Measurements from ENCODE around the gene SIVA1.

The SIVA1 gene

DNA sequence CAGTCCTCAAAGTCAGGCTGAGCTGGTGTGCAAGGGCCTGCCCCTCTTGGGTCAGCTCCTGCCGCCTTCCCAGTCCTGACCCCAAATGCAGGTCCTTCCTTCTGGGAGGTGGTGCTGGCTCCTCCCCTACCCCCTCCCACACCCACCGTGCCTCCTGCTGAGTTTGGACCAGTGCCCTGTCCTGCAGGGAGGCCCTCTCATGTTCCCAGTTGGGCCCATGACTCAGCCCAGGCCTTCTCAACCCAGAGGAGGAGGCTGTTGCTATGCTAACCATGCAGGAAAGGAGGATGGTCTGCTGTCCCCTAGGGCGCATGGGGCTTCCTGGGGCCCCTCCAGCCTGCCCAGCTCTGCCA lies 52.4 kb downstream of the SIVA1 start:
- no peak overlapping the region for H4K8ac ChIP-seq (ENCODE audit: low read depth, low read length)
- no peak overlapping the region for H3K4ac ChIP-seq (ENCODE audit: low read depth, low read length)
- H3K4me3 ChIP-seq (ENCODE audit: low read depth, low read length), result no peak overlapping the region
- H2BK5ac ChIP-seq (ENCODE audit: low read depth, low read length, poor library complexity), result no peak overlapping the region
- no peak overlapping the region for H3K27ac ChIP-seq (ENCODE audit: low read depth, low read length)
- DNase-seq, result no peak
- H3K4me2 ChIP-seq (ENCODE audit: low read length), result no peak overlapping the region
- H3K18ac ChIP-seq (ENCODE audit: low read length), result no peak overlapping the region
- H3K23ac ChIP-seq (ENCODE audit: low read length), result no peak overlapping the region
- H4K91ac ChIP-seq (ENCODE audit: low read depth, low read length), result no peak overlapping the region
- WGBS (ENCODE audit: extremely low coverage, insufficient coverage, insufficient read length), result no CpG with 5 or more reads among the region's 3 CpGs
- H3K36me3 ChIP-seq (ENCODE audit: control insufficient read depth in 1 of 2, insufficient read depth in 2 of 2, low read length in 2 of 2), result peaks cover 2 to 6% of the 10 kb centered on the region in 2 experiments
- no peak overlapping the region for H2AK5ac ChIP-seq (ENCODE audit: low read length)
- no peak overlapping the region for H2BK120ac ChIP-seq (ENCODE audit: insufficient read depth, low read length, poor library complexity)
- H3K9ac ChIP-seq (ENCODE audit: low read length), result no peak overlapping the region
- H3K79me1 ChIP-seq (ENCODE audit: low read length), result peaks cover 3% of the 10 kb centered on the region
- H3K9me3 ChIP-seq (ENCODE audit: insufficient read depth, low read depth, low read length), result peaks cover 1% of the 10 kb centered on the region
- H3K4me1 ChIP-seq (ENCODE audit: control insufficient read depth in 1 of 2, insufficient read depth in 2 of 2, low read length in 2 of 2), result peaks cover 5 to 8% of the 10 kb centered on the region in 2 experiments
- no peak overlapping the region for H2AFZ ChIP-seq (ENCODE audit: insufficient read depth, low read length, poor library complexity)
- peaks cover 3% of the 10 kb centered on the region for H3K79me2 ChIP-seq (ENCODE audit: control insufficient read depth, insufficient read depth, low read length, poor library complexity)
- no peak overlapping the region for H3K14ac ChIP-seq (ENCODE audit: low read length)
- H4K12ac ChIP-seq (ENCODE audit: low read depth, low read length), result no peak overlapping the region
- H3K27me3 ChIP-seq (ENCODE audit: insufficient read depth, low read length), result no peaks in the 10 kb centered on the region
- H2BK12ac ChIP-seq (ENCODE audit: low read length), result no peak overlapping the region

DNA sequence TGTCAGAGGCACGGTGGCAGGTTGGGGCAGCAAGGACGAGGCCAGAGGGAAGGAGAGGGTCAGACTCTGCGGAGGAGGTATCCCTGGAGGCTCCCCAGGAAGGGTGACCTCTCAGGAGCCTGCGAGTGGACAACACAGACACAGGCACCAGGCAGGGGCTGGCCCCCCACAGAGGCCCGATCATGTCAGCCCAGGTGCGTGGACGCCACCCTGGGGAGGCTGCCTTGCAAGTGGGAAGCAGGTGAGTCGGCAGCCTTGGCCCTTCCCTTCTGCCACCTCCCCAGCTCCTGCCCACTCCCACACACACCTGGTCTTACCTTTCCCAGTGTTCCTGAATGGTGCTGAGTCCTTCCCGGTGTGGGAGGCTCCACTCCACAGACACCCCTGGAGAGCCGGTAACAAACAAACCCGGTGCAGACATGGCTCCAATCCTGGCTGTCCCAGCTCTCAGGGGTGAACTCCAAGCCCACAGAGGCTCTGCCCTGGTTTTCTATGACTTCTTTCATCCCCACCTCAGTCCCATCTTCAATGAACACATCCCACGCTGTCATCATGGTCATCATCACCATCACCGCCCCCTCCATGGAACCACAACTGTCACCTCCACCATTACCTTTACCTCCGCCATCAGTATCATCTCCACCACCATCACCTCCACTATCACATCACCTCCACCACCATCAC lies 53.1 kb downstream of the SIVA1 start:
- Histone ChIP-seq H4K8ac (ENCODE audit: low read depth, low read length) (no peak overlapping the region), H3K9me3 (ENCODE audit: insufficient read depth, low read depth, low read length) (peaks cover 1% of the 10 kb centered on the region), H4K91ac (ENCODE audit: low read depth, low read length) (no peak overlapping the region), H3K4ac (ENCODE audit: low read depth, low read length) (no peak overlapping the region), H2BK12ac (ENCODE audit: low read length) (no peak overlapping the region), H3K4me2 (ENCODE audit: low read length) (no peak overlapping the region), H3K18ac (ENCODE audit: low read length) (no peak overlapping the region), H3K79me2 (ENCODE audit: control insufficient read depth, insufficient read depth, low read length, poor library complexity) (peaks cover under 1% of the 10 kb centered on the region), H2BK5ac (ENCODE audit: low read depth, low read length, poor library complexity) (no peak overlapping the region), H3K36me3 (ENCODE audit: control insufficient read depth in 1 of 2, insufficient read depth in 2 of 2, low read length in 2 of 2) (peaks cover 2 to 6% of the 10 kb centered on the region in 2 experiments), H3K79me1 (ENCODE audit: low read length) (peaks cover 1% of the 10 kb centered on the region), H3K4me3 (ENCODE audit: low read depth, low read length) (no peak overlapping the region), H3K23ac (ENCODE audit: low read length) (no peak overlapping the region), H3K27me3 (ENCODE audit: insufficient read depth, low read length) (no peaks in the 10 kb centered on the region), H3K14ac (ENCODE audit: low read length) (no peak overlapping the region), H3K4me1 (ENCODE audit: control insufficient read depth in 1 of 2, insufficient read depth in 2 of 2, low read length in 2 of 2) (peaks cover 5 to 7% of the 10 kb centered on the region in 2 experiments), H3K27ac (ENCODE audit: low read depth, low read length) (no peak overlapping the region), H4K12ac (ENCODE audit: low read depth, low read length) (no peak overlapping the region), H2BK120ac (ENCODE audit: insufficient read depth, low read length, poor library complexity) (no peak overlapping the region), H3K9ac (ENCODE audit: low read length) (no peak overlapping the region), H2AK5ac (ENCODE audit: low read length) (no peak overlapping the region), H2AFZ (ENCODE audit: insufficient read depth, low read length, poor library complexity) (no peak overlapping the region)
- no peak for DNase-seq
- WGBS (ENCODE audit: extremely low coverage, insufficient coverage, insufficient read length), result no CpG with 5 or more reads among the region's 14 CpGs

DNA sequence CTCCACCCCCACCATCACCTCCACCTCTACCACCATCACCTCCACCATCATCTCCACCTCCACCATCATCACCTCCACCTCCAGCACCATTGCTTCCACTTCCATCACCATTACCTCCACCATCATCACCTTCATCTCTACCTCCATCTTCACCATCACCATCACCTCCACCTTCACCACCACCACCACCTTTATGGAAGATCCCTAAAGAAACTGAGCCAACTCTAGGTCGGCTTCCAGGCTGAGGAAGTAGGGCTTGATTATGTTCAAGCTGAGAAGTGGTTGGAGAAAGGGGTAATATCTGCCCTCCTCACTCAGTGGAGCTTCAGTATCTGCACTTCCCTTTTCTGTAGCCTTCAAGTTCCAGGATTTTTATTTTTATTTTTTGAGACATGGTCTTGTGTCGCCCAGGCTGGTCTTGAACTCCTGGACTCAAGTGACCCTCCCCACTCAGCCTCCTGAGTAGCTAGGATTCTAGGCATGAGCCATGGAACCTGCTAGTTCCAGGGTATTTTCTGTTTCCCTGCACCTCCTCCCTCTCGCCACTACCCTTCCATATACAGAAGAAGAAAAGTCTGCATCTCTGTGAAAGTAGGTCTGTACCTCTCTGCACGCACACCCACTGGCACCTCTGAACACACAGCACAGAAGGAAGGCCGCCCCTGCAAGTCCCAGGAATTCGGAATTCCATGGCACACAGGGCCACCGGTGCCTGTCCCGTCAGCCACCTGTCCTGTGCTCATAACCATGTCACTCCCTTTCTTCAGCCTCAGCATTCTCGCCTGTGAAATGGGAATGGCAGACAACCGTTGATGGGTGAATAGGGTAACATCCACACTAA lies 53.9 kb downstream of the SIVA1 start:
- Histone ChIP-seq H2BK5ac (ENCODE audit: low read depth, low read length, poor library complexity) (no peak overlapping the region), H3K4me2 (ENCODE audit: low read length) (no peak overlapping the region), H3K4me3 (ENCODE audit: low read depth, low read length) (no peak overlapping the region), H3K4me1 (ENCODE audit: control insufficient read depth in 1 of 2, insufficient read depth in 2 of 2, low read length in 2 of 2) (no peaks in the 10 kb centered on the region), H4K12ac (ENCODE audit: low read depth, low read length) (no peak overlapping the region), H2BK120ac (ENCODE audit: insufficient read depth, low read length, poor library complexity) (no peak overlapping the region), H3K14ac (ENCODE audit: low read length) (no peak overlapping the region), H3K27ac (ENCODE audit: low read depth, low read length) (no peak overlapping the region), H2BK12ac (ENCODE audit: low read length) (no peak overlapping the region), H3K27me3 (ENCODE audit: insufficient read depth, low read length) (no peaks in the 10 kb centered on the region), H3K9ac (ENCODE audit: low read length) (no peak overlapping the region), H3K9me3 (ENCODE audit: insufficient read depth, low read depth, low read length) (peaks cover 1% of the 10 kb centered on the region), H3K36me3 (ENCODE audit: control insufficient read depth in 1 of 2, insufficient read depth in 2 of 2, low read length in 2 of 2) (peaks cover 0 to 6% of the 10 kb centered on the region in 2 experiments), H3K18ac (ENCODE audit: low read length) (no peak overlapping the region), H3K4ac (ENCODE audit: low read depth, low read length) (no peak overlapping the region), H4K8ac (ENCODE audit: low read depth, low read length) (no peak overlapping the region), H3K79me2 (ENCODE audit: control insufficient read depth, insufficient read depth, low read length, poor library complexity) (no peaks in the 10 kb centered on the region), H3K23ac (ENCODE audit: low read length) (no peak overlapping the region), H4K91ac (ENCODE audit: low read depth, low read length) (no peak overlapping the region), H2AFZ (ENCODE audit: insufficient read depth, low read length, poor library complexity) (no peak overlapping the region), H2AK5ac (ENCODE audit: low read length) (no peak overlapping the region), H3K79me1 (ENCODE audit: low read length) (no peaks in the 10 kb centered on the region)
- no CpG with 5 or more reads among the region's 10 CpGs for WGBS (ENCODE audit: extremely low coverage, insufficient coverage, insufficient read length)
- DNase-seq, result no peak

GRCh38 chr14:104808456-104808855 lies 55.5 kb downstream of the SIVA1 start:
- Histone ChIP-seq H3K4me2 (ENCODE audit: low read length) (no peak overlapping the region), H3K14ac (ENCODE audit: low read length) (no peak overlapping the region), H2BK12ac (ENCODE audit: low read length) (no peak overlapping the region), H3K23ac (ENCODE audit: low read length) (no peak overlapping the region), H4K12ac (ENCODE audit: low read depth, low read length) (no peak overlapping the region), H3K9me3 (ENCODE audit: insufficient read depth, low read depth, low read length) (peaks cover 1% of the 10 kb centered on the region), H3K9ac (ENCODE audit: low read length) (no peak overlapping the region), H2BK5ac (ENCODE audit: low read depth, low read length, poor library complexity) (no peak overlapping the region), H3K18ac (ENCODE audit: low read length) (no peak overlapping the region), H4K91ac (ENCODE audit: low read depth, low read length) (no peak overlapping the region), H3K4me3 (ENCODE audit: low read depth, low read length) (no peak overlapping the region), H3K4ac (ENCODE audit: low read depth, low read length) (no peak overlapping the region), H3K27me3 (ENCODE audit: insufficient read depth, low read length) (no peaks in the 10 kb centered on the region), H3K36me3 (ENCODE audit: control insufficient read depth in 1 of 2, insufficient read depth in 2 of 2, low read length in 2 of 2) (no peaks in the 10 kb centered on the region), H3K4me1 (ENCODE audit: control insufficient read depth in 1 of 2, insufficient read depth in 2 of 2, low read length in 2 of 2) (no peaks in the 10 kb centered on the region), H2BK120ac (ENCODE audit: insufficient read depth, low read length, poor library complexity) (no peak overlapping the region), H3K79me2 (ENCODE audit: control insufficient read depth, insufficient read depth, low read length, poor library complexity) (no peaks in the 10 kb centered on the region), H2AK5ac (ENCODE audit: low read length) (no peak overlapping the region), H3K27ac (ENCODE audit: low read depth, low read length) (no peak overlapping the region), H4K8ac (ENCODE audit: low read depth, low read length) (no peak overlapping the region), H3K79me1 (ENCODE audit: low read length) (no peaks in the 10 kb centered on the region), H2AFZ (ENCODE audit: insufficient read depth, low read length, poor library complexity) (no peak overlapping the region)
- no peak for DNase-seq
- WGBS (ENCODE audit: extremely low coverage, insufficient coverage, insufficient read length), result no CpG with 5 or more reads among the region's 6 CpGs
